Retinal pigment epithelial cell (primary cell): Measurements from ENCODE around the gene NDEL1.

Experiments used
- DNase-seq: peaks from one replicate; pipeline ENCODE4 v3.0.0-alpha.2; 2010; ENCODE audit warnings: low read depth
- H3K4me3 ChIP-seq: 2 replicates; pipeline ENCODE4 v1.5.1; 2011; ENCODE audit warnings: mild to moderate bottlenecking, low read length, control low read depth, moderate library complexity
- TF ChIP-seq, protein P1 (sequence below): conservative IDR thresholded peaks from 2 replicates; pipeline ENCODE4 v1.5.1; 2011; ENCODE audit warnings: low read depth, low read length, control low read depth, inconsistent platforms

The NDEL1 gene

DNA sequence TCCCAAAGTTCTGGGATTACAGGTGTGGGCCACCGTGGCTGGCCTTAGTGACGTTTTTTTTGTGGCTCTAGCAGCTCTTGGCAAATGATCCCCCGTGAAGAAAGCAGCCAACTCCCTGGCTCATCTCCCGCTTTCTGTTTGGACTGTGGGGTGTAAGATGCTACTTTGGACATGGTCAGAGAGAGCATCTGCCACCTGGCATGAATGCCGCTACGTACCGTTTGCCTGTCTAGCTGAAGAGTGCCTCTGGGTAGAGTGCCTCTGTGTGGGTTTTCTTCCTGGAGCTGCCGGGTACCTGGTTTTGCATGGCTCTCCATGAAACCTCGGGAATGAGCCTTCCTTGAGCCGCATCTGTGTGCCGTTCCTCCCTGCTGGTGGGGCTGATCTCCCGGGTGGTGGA is 34.3 kb downstream of the NDEL1 start:
- TF ChIP-seq, protein P1, sequence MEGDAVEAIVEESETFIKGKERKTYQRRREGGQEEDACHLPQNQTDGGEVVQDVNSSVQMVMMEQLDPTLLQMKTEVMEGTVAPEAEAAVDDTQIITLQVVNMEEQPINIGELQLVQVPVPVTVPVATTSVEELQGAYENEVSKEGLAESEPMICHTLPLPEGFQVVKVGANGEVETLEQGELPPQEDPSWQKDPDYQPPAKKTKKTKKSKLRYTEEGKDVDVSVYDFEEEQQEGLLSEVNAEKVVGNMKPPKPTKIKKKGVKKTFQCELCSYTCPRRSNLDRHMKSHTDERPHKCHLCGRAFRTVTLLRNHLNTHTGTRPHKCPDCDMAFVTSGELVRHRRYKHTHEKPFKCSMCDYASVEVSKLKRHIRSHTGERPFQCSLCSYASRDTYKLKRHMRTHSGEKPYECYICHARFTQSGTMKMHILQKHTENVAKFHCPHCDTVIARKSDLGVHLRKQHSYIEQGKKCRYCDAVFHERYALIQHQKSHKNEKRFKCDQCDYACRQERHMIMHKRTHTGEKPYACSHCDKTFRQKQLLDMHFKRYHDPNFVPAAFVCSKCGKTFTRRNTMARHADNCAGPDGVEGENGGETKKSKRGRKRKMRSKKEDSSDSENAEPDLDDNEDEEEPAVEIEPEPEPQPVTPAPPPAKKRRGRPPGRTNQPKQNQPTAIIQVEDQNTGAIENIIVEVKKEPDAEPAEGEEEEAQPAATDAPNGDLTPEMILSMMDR, result no peak
- DNase-seq, result no peak
- H3K4me3 ChIP-seq, result no peak overlapping the region

DNA sequence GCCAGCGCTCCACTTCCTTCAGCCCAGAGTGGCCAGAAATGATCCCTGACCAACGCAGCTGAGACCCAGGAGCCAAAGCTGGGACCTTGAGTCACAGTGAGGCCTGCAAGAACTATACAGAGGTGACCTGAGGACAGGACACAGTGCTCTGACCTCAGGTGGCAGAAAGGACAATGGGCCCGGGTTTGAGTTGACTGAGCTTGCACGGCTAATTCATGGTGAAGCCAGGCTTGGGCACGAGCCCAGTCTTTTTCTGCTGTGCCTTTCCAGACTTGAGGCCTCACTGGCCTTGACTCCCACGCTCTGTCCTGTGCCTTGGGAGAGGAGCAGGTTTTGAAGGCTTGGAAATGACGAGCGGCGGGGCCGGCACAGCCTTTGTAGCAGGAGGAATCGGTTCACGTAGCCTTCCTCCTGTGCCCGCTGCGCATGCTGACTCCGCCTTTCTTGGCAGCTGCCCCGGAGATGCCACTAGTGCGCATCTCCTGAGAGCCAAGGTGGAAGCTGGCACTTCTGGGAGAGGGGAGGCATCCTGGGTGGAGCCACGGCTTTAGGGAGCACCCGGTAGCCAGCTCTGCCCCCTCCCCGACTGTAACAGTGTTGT is 34.9 kb downstream of the NDEL1 start:
- TF ChIP-seq, protein P1, result no peak
- no peak overlapping the region for H3K4me3 ChIP-seq

DNA sequence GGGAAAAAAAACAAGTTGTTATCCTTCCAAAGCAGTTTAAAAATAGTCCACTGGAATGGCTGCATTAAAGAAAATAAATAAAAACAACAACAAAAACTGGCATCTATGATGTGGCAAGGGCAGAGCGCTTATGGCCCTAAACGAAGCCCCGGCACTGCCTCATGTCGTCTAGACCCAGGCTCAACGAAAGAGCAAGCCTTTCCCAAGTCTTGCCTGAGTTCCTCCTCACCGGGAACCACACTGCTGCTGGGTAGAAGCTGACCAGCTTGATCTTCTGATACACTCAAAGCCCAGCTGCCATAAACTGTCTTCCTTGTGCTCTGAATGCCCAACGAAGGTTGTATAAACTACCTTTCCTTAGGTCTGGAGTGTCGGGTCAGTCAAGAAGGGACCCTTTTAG is 37.0 kb downstream of the NDEL1 start:
- DNase-seq, result no peak
- TF ChIP-seq, protein P1, result no peak
- H3K4me3 ChIP-seq, result no peak overlapping the region

More for the DNA sequence above, 34.9 kb downstream of the NDEL1 start:
- DNase-seq, result no peak

DNA sequence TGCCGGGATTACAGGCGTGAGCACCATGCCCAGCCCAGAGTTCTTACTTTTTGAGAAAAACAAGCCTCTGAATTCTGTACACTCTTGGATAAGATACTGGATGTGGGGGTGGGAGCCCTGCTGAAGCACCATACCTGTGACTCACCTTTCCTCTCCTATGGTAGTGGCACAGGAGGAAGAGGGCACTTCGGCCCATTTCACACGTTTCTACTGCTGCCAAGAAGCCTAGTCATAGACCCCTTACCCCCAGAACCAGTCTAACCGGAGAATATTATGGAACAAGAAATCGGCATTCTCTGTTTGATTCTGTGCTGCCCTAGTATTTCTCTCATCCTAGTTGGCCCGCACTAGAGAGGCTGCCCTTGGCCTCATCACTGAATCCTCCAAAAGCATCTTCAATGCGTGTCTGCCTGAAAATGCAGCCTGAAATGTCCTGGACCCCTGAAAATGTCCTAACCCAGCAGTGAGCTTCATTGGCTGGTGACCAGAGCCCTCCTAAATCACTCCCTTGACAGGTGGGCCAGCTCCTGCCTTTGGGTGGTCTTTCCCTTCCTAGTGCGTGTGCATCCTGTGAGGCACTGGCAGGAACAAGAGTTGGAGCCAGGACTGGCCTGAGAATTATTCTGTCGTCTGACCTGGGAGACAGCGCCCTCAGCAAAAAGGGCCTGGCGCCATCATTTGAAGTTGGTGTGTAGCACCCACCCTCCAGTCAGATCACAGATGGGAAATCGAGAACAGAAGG is 37.9 kb downstream of the NDEL1 start:
- TF ChIP-seq, protein P1, result no peak
- no peak overlapping the region for H3K4me3 ChIP-seq
- no peak for DNase-seq

DNA sequence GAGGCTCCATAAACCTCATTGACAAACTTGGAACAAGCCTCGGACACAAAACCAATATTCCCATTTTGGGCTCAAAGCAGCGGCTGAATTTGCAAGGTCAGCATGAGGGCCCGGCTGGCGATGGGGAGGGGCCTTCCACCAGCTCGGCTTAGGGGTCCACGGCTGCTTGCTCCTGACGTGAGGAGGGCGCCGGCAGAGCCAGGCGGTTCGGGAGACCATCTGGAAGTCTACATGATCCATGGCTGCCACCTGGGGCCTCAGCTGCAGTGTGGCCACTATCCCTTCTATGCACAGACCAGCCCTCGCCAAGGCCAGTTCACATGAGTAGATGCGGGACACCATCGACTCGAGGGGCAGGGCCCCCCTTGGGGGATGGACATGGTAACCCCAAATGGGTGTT is 39.1 kb downstream of the NDEL1 start:
- no peak overlapping the region for H3K4me3 ChIP-seq
- TF ChIP-seq, protein P1, result no peak
- DNase-seq, result no peak

DNA sequence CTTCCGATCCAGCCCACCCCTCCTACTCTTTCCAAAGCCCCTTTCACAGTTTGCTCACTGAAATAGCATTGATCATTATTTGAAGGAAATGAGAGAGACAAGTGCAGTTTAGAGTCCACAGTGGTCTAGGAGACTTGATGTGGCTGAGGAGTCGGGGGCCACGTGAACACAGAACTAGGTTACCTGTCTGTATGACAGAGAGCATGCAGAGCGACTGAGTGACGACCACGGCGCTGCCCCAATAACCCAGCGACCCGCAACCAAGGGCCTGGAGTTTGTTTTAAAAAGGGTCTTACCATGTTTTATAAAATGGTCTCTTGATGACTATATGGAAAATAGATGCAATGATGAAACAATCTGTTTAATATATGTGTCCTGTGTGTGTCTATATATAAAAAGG is 39.5 kb downstream of the NDEL1 start:
- TF ChIP-seq, protein P1, result no peak
- no peak overlapping the region for H3K4me3 ChIP-seq
- DNase-seq, result no peak

DNA sequence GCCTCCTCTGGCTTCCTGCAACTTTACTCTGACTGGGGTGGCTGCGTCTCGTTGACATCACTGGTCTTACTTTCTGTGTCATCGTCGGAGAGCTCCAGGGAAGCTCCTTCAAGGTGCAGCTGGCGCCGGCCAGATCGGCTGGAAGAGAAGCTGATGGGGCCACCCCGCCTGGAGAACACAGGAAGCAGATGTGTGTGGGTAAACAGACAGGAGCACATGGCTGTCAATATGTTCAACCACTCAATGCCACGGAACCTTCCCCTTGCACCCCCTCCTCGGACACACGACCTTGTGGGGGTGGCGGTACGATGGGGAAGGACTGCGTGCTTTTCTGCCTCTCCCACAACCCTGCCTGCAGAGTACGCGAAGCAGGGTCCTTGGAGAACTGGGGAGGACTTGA is 40.1 kb downstream of the NDEL1 start:
- no peak for DNase-seq
- TF ChIP-seq, protein P1, result no peak
- H3K4me3 ChIP-seq, result no peak overlapping the region
